Suprapubic skin (tissue), 4 donors: ENCODE measurements around the gene MFAP3L. TPM values are rescaled to one million over a fixed set of nuclear protein-coding genes. Genes with fewer than 3 reads are reported as not detected.

Experiments used
- DNase-seq, 2 donors: peaks; one replicate each; pipeline ENCODE4 v3.0.0-alpha.2; 2019; ENCODE audit warnings: low spot score in 2 of 2
- H3K27ac ChIP-seq: fragments of 200-600 bp; sonication (generic); one replicate; pipeline ENCODE4 v1.5.1; 2019
- H3K27me3 ChIP-seq: fragments of 200-600 bp; sonication (generic); one replicate; pipeline ENCODE4 v1.5.1; 2019
- H3K36me3 ChIP-seq: fragments of 200-600 bp; sonication (generic); one replicate; pipeline ENCODE4 v1.5.1; 2019
- H3K4me1 ChIP-seq: fragments of 200-600 bp; sonication (generic); one replicate; pipeline ENCODE4 v1.5.1; 2019
- H3K4me3 ChIP-seq: fragments of 200-600 bp; sonication (generic); one replicate; pipeline ENCODE4 v1.5.1; 2019; ENCODE audit warnings: mild to moderate bottlenecking
- H3K9me3 ChIP-seq: fragments of 200-600 bp; sonication (generic); one replicate; pipeline ENCODE4 v1.5.1; 2019
- CTCF ChIP-seq, 2 donors: fragments of 200-600 bp in 1 of 2; fragments of 450-650 bp in 1 of 2; sonication (generic) in 1 of 2; IDR thresholded peaks; one replicate each; pipeline ENCODE4 v1.5.1; 2016 to 2019; ENCODE audit warnings: antibody characterized with exemption in 2 of 2, mild to moderate bottlenecking in 1 of 2, moderate library complexity in 1 of 2
- EP300 ChIP-seq: sonication (generic); formaldehyde crosslinking; IDR thresholded peaks from one replicate; pipeline ENCODE4 v1.6.1; 2017; ENCODE audit warnings: antibody characterized with exemption
- POLR2A ChIP-seq, 2 donors: fragments of 450-650 bp; IDR thresholded peaks; one replicate each; pipeline ENCODE4 v1.6.1; 2017; ENCODE audit warnings: antibody characterized with exemption in 2 of 2, mild to moderate bottlenecking in 2 of 2, moderate library complexity in 2 of 2
- POLR2AphosphoS5 ChIP-seq, 3 donors: sonication (generic); formaldehyde crosslinking; IDR thresholded peaks; one replicate each; pipeline ENCODE4 v1.6.1; 2017; ENCODE audit warnings: antibody characterized with exemption in 3 of 3
- WGBS: methylation state at CpG from one replicate; pipeline ENCODE4 v1.1.5; 2018; 5-methylcytosine and 5-hydroxymethylcytosine counted together
- total RNA-seq, 4 donors: library from RNA; depleted of rRNA; stranded (reverse); fragments of >200 nt; gene quantifications; one replicate each; pipeline ENCODE4 v1.1.0, GENCODE V29; 2016

MFAP3L gene
- total RNA-seq, 4 donors from 2014 or later, result 41.4 to 67.0 (median 58.9) TPM

GRCh38 chr4:170017252-170017651 lies 8.9 kb downstream of the MFAP3L start:
- H3K4me3 ChIP-seq, result no peak overlapping the region
- no peaks in the 10 kb centered on the region for H3K27me3 ChIP-seq
- TF ChIP-seq CTCF (IDR thresholded peaks at IDR 0.05), result no peak
- H3K4me1 ChIP-seq, result peaks cover 10% of the 10 kb centered on the region
- DNase-seq, result no peak
- H3K9me3 ChIP-seq, result no peaks in the 10 kb centered on the region
- no peaks in the 10 kb centered on the region for H3K36me3 ChIP-seq
- WGBS, result 66% methylated on average over 3 of the region's 3 CpGs
- H3K27ac ChIP-seq, result no peak overlapping the region

GRCh38 chr4:170015285-170015684 lies 10.9 kb downstream of the MFAP3L start:
- Histone ChIP-seq H3K27ac (no peak overlapping the region), H3K36me3 (no peaks in the 10 kb centered on the region), H3K9me3 (no peaks in the 10 kb centered on the region), H3K4me3 (no peak overlapping the region), H3K27me3 (no peaks in the 10 kb centered on the region), H3K4me1 (peaks cover 21% of the 10 kb centered on the region)
- TF ChIP-seq POLR2AphosphoS5 (IDR thresholded peaks at IDR 0.05) (no peak), POLR2A (IDR thresholded peaks at IDR 0.05) (no peak), CTCF (IDR thresholded peaks at IDR 0.05) (no peak), EP300 (no peak)
- DNase-seq, result no peak
- whole genome bisulfite sequencing, result 66% methylated on average over 4 of the region's 4 CpGs

GRCh38 chr4:170014359-170015011 lies 11.7 kb downstream of the MFAP3L start:
- Histone ChIP-seq H3K27me3 (no peaks in the 10 kb centered on the region), H3K9me3 (no peaks in the 10 kb centered on the region), H3K4me3 (no peak overlapping the region), H3K36me3 (no peaks in the 10 kb centered on the region), H3K4me1 (peaks cover 25% of the 10 kb centered on the region), H3K27ac (no peak overlapping the region)
- 63% methylated on average over 6 of the region's 6 CpGs for WGBS
- TF ChIP-seq CTCF (IDR thresholded peaks at IDR 0.05) (no peak), POLR2AphosphoS5 (IDR thresholded peaks at IDR 0.05) (no peak), EP300 (no peak), POLR2A (IDR thresholded peaks at IDR 0.05) (no peak)
- no peak for DNase-seq

- TF ChIP-seq CTCF (IDR thresholded peaks at IDR 0.05) (no peak), POLR2A (IDR thresholded peaks at IDR 0.05) (no peak), POLR2AphosphoS5 (IDR thresholded peaks at IDR 0.05) (no peak)
- Histone ChIP-seq H3K4me1 (peaks cover 29% of the 10 kb centered on the region), H3K9me3 (no peaks in the 10 kb centered on the region), H3K27me3 (no peaks in the 10 kb centered on the region), H3K27ac (no peak overlapping the region), H3K4me3 (no peak overlapping the region), H3K36me3 (no peaks in the 10 kb centered on the region)
- DNase-seq, result no peak
- 81% methylated on average over 2 of the region's 2 CpGs for WGBS
Measured at GRCh38 chr4:170012629-170012958, 13.6 kb downstream of the MFAP3L start.

GRCh38 chr4:170011921-170012628 lies 14.1 kb downstream of the MFAP3L start:
- no peaks in the 10 kb centered on the region for H3K27me3 ChIP-seq
- DNase-seq, result no peak
- H3K36me3 ChIP-seq, result no peaks in the 10 kb centered on the region
- TF ChIP-seq CTCF (IDR thresholded peaks at IDR 0.05) (no peak), POLR2A (IDR thresholded peaks at IDR 0.05) (no peak), EP300 (no peak), POLR2AphosphoS5 (IDR thresholded peaks at IDR 0.05) (no peak)
- 41% methylated on average over 7 of the region's 7 CpGs for WGBS
- H3K4me1 ChIP-seq, result peaks cover 29% of the 10 kb centered on the region
- H3K9me3 ChIP-seq, result no peaks in the 10 kb centered on the region
- peak overlapping the region; percentile 0 for H3K27ac ChIP-seq
- H3K4me3 ChIP-seq, result no peak overlapping the region
